HG03039 (cell line): ENCODE data around the gene ATM.
"Not testable (repeated sequence)": the region's sequence is repeated elsewhere in the genome, so short reads cannot be mapped to it uniquely, and the experiment has no call there.

ENCODE experiments used
- ATAC-seq: cut with Tn5 transposase; IDR thresholded peaks from one replicate; pipeline ENCODE4 v1.9.1; 2021; ENCODE audit warnings: mild to moderate bottlenecking, moderate library complexity; ENCODE audit not compliant: unreplicated experiment

Gene ATM

DNA sequence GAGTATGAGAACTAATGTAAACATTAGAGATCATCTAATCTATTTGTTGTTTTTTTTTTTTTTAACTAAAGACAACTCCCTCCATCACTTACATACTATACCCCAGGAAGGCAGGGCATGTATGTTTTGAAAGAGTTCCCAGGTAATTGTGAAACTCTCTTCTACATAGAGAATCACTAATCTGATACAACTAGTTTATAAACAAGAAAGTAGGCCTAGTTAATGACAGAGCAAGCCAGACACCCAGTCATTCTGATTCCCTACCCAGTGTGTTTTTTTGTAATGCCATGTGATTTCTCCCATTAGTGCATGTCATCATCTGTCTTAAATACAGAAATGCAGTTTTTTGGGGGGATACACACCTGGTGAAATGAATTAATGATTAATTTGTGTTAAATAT, 123.6 kb downstream of the ATM start:
- ATAC-seq, result no peak

DNA sequence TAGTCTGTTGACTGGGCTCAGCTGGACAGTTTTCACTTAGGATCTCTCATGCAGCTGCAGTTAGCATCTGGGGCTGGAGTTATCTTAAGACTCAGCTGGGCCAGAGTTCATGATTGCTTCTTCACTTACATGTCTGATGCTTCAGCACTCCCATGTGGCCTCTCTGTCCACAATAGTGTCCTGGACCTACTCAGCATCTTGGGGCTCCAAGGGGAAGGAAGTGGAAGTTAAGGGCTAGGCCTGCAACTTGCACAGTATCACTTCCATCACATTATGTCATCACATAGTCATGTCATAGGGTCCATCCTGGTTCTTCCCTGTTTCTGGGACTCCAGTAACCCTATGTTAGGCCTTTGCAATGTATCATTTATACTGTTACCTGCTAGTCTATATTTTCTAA, 128.6 kb downstream of the ATM start:
- ATAC-seq, result no peak

DNA sequence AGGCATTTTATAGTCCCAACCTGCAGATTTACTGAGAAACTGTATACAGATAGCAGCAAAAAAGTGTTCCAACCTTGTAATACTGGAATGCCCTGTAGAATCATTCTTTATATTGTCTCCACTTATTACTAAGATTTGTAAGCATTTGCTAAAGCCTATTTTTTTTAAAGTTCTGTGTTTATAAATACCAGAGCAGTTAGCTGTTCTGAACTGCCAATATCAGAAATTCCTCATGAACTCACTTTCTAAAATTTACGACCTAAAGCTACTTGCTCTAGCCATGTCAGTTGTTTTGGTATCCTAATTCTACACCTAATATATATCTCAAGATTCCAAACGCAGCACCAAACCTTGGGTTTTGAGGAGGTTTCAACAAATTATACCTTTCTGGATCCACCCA, 141.3 kb downstream of the ATM start:
- ATAC-seq, result no peak

DNA sequence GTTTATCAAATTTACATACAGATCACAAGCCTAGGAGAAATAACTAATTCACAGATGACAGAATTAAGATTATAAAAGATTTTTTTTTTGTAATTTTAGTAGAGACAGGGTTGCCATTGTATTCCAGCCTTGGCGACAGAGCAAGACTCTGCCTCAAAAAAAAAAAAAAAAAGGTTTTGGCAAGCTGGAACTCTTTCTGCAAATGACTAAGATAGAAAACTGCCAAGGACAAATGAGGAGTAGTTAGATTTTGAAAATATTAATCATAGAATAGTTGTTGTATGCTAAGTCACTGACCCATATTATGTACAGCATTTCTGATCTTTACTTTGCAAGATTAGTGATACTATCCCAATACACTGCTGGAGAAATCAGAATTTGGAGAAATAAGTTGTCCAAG, 145.3 kb downstream of the ATM start:
- ATAC-seq, result no peak

DNA sequence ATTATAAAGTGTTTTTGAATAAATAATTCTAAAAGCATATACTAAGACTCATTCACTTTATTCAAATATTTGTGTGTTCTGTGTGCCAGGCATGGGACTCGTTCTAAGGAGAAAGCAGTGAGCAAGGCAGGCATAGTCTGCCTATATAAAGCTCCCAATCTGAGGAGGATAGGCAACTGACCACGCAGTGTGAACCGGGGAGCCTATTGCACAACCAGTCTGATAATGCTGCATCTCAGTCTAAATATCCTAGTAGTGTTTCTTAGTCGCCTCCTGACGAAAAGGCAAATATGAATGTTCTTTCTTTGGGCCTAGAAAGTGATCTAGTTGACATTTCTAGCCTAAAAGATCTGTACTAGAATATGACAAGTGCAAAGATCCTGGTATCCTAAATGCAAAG, 146.2 kb downstream of the ATM start:
- ATAC-seq, result no peak

DNA sequence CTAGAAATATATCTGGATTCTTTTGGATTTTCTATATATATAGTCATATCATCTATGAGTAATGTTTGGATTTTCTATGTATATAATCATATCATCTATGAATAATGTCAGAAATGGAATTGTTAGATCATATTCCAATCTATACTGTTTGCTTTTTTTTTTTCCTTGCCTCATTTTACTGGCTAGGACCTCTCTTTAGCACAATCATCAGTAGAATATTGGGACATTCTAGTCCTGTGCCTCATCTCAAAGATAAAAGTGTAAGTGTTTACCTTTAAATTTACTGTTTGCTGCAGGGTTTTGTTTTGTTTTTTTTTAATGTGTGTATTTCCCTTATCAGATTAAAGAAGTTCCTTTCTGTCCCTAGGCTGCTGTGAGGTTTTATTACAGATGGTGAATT, 147.4 kb downstream of the ATM start:
- no peak for ATAC-seq

DNA sequence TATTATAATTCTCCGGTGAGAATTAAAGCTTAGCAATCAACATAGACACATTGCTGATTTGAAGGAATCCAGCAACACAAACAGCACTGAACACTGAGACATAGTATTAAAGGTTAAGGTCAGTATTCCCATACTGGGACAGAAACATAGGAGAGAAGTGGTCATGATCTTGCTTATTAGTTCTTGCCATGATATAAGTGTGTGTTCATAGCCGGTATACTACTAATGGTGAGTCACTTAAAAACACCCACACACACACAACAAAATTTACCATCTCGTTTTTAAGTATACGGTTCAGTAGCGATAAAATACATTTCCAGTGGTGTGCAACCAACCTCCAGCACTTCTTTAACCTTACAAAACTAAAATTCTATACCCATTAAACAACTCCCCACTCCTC, 148.1 kb downstream of the ATM start:
- ATAC-seq, result no peak

DNA sequence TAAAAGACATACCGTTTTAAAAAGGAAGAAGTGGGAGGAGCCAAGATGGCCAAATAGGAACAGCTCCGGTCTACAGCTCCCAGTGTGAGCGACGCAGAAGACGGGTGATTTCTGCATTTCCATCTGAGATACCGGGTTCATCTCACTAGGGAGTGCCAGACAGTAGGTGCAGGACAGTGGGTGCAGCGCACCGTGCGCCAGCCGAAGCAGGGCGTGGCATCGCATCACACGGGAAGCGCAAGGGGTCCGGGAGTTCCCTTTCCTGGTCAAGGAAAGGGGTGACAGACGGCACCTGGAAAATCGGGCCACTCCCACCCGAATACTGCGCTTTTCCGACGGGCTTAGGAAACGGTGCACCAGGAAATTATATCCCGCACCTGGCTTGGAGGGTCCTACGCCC, 150.6 kb downstream of the ATM start:
- not testable (repeated sequence) for ATAC-seq

DNA sequence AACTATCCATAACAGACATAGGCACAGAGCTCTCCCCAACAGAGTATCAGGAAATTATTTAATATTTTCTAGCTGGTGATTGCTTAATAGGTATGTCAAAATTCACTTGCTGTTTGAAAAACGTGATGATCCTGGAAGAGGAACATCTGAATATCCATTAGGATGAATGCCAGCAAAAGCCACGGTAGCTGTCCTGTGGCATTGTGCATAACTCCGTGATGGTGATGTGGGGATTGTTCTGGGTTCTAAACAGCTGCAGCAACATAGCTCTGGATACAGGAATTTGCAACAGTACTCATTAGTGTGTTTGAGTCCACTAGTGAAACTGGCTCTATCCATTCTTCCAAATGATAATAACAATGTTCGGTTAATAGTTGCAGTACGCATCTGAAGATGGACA, 165.7 kb downstream of the ATM start:
- ATAC-seq, result no peak

DNA sequence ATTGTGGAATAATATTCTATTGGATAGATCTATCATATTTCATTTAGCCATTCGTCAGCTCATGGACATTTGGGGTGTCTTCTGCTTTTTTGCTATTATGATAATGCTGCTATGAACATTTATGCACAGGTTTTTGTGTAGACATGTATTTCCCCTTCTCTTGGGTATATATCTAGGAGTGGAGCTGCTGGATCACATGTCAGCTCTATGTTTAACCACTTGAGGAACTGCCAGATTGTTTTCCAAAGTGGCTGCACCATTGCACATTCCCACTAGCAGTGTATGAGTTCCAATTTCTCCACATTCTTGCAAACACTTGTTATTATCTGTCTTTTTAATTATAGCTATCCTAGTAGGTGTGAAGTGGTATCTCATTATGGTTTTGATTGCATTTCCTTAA, 169.5 kb downstream of the ATM start:
- ATAC-seq, result no peak

DNA sequence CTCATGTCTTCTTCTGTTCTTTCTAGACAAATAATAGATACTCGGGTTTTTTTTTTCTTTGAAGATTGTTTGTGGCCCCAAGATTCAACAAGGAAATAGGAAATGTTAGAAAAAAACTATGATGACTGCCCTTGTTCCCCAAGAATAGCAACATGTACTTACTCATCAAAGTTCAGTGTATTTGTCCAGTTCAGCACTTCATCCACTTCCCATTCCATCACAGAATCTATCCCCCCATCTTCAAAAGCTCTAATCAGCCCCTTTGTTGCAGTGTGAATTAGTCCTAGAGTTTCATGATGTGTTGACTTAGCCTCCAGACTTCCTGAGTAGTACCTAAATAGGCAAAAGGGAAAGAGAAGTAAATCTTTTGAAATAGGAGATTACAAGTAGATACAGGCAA, 170.2 kb downstream of the ATM start:
- ATAC-seq, result no peak

DNA sequence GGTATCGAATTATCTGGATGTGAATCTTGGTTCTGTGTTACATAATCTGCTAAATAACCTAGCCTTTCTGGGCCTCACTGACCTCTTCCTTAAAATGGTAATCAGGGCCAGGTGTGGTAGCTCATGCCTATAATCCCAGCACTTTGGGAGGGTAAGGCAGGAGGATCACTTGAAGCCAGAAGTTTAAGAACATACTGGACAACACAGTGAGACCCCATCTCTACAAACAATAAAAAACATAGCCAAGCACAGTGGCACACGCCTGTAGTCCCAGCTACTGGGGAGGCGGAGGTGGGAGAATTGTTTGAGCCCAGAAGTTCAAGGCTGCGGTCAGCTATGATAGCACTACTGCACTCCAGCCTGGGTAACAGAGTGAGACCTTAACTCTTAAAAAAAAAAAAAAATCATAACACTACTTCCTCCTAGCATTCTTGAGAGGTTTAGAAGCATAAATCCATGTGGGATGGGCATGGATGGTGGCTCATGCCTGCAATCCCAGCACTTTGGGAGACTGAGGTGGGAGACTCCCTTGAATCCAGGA, 171.9 kb downstream of the ATM start:
- no peak for ATAC-seq

DNA sequence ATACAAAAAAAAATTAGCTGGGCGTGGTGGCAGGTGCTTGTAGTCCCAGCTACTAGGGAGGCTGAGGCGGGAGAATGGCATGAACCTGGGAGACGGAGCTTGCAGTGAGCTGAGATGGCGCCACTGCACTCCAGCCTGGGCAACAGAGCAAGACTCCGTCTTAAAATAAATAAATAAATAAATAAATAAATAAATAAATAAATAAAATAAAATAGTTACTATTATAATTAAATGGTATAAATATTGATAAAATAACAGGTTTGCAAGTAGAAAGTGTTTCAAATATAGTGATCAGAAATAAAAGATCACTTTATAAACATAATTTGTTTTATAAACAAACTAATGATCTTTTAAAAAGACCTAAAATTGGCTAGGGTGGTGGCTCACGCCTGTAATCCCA, 173.8 kb downstream of the ATM start:
- not testable (repeated sequence) for ATAC-seq

DNA sequence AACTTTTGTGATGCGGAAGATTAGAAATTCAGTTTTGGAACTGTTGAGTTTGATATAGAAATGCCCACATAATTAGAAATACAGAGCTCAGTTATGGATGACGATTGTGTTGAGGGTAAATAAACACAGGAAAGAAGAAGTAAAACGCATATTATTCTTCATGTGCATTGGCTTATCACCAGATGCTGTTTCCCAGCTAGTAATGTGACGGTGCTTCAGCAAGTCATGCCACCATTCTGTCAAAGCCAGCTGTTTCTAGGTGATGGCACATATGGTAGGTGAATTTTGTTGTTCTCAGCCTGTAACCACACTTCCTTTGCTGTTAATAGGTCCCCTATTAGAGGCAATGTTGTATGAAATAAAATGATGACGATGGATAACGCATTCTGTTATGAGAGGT, 175.6 kb downstream of the ATM start:
- no peak for ATAC-seq

DNA sequence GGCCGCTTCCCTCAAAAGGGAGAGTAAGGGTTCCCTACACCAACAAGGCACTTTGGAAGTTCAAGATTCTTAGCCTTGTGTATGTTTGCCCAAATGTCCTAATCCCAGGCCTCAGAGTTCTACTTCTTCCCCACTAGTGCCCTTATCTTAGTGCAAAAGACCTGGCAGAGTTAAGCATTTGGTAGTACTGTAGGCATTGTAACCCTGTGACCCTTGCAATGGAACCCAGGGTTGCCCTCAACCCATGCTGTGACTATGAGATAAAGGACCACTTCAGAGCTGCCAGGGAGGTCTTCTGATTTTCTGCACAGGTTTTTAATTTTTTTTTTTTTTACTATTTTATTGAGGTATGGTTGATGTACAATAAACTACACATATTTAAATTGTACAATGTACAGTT, 179.4 kb downstream of the ATM start:
- ATAC-seq, result no peak

DNA sequence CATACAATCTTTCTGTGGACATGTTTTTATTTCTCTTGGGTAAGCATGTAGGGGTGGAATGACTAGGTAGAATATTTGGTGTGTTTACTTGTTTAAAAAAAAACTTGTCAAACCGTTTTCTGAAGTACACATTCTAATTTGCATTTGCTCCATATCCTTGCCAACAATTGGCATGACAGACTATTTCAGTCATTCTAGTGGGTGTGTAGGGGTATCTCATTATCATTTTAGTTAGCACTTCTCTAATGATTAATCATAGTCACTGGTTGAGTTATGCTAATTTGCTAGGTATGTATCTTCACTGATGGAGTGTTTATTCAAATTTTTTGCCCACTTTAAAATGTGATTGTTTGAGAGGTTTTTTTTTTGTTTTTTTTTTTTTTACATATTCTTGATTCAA, 180.2 kb downstream of the ATM start:
- no peak for ATAC-seq

DNA sequence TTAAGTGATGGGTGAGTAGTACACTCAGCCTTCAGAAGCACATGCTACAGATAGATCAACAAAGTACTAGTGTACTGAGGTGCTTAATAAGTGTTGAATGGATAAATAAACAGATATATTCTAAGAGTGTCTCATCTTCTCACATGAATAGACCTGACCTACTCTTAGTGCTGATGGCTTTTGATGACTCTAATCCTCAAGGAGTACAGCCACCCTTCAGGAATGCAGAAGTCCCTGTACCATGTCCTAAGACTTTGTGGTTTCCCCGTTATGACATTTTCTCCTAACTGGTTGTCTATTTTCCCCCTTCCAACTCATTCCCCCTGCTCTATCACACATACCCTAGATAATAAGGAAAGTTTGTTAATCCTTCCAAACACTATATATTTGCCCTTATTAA, 182.8 kb downstream of the ATM start:
- no peak for ATAC-seq

DNA sequence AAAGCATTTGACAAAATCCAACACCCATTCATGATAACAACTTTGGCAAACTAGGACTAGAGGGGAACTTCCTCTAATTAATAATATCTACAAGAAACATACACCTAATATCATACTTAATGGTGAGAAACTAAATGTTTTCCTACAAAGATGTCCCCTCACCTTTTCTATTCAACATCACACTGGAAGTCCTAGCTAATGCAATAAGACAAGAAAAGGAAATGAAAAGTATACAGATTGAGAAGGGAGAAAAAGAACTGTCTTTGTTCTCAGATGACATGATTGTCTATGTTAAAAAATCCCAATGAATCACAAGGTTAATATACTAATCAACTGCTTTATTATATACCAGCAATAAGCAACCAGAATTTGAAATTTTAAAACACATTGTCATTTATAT, 192.1 kb downstream of the ATM start:
- ATAC-seq, result no peak

DNA sequence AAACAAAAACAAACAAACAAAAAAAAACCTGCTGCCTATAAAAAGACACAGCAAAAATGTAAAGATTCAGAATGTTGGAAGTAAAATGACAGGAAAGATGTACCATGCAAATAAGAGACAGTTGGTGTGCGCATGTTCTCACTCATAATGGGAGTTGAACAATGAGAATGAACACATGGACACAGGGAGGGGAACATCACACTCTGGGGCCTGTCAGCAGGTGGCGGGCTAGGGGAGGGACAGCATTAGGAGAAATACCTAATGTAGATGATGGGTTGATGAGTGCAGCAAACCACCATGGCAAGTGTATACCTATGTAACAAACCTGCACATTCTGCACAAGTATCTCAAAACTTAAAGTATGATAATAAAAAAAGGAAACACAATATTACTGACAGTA, 194.7 kb downstream of the ATM start:
- not testable (repeated sequence) for ATAC-seq
